NCI-H82 (cell line): ENCODE measurements around the gene LAMA1.

Experiments used
- DNase-seq: peaks from one replicate; lab custom pipeline; 2025; lab: John Stamatoyannopoulos, UW

LAMA1 gene

GRCh38 chr18:6983366-6983765, 134.2 kb downstream of the LAMA1 start:
- DNase-seq = no peak

GRCh38 chr18:6982398-6982797, 135.2 kb downstream of the LAMA1 start:
- no peak for DNase-seq

GRCh38 chr18:6980363-6980762, 137.2 kb downstream of the LAMA1 start:
- no peak for DNase-seq

GRCh38 chr18:6979954-6980353, 137.6 kb downstream of the LAMA1 start:
- DNase-seq = no peak

- no peak for DNase-seq
Measured at GRCh38 chr18:6976935-6977334, 140.7 kb downstream of the LAMA1 start.

- no peak for DNase-seq
Measured at GRCh38 chr18:6975084-6975483, 142.5 kb downstream of the LAMA1 start.

GRCh38 chr18:6971823-6972478, 145.6 kb downstream of the LAMA1 start:
- DNase-seq = no peak

GRCh38 chr18:6963452-6964097, 154.0 kb downstream of the LAMA1 start:
- no peak for DNase-seq

GRCh38 chr18:6962571-6963451, 154.8 kb downstream of the LAMA1 start:
- no peak for DNase-seq

- no peak for DNase-seq
Measured at GRCh38 chr18:6961331-6961730, 156.3 kb downstream of the LAMA1 start.

- DNase-seq = no peak
Measured at GRCh38 chr18:6960656-6961055, 156.9 kb downstream of the LAMA1 start.

GRCh38 chr18:6960124-6960523, 157.5 kb downstream of the LAMA1 start:
- DNase-seq = no peak

GRCh38 chr18:6959110-6959509, 158.5 kb downstream of the LAMA1 start:
- no peak for DNase-seq

GRCh38 chr18:6956999-6957398, 160.6 kb downstream of the LAMA1 start:
- DNase-seq = no peak

GRCh38 chr18:6956495-6956894, 161.1 kb downstream of the LAMA1 start:
- DNase-seq = no peak

GRCh38 chr18:6955304-6955703, 162.3 kb downstream of the LAMA1 start:
- no peak for DNase-seq

GRCh38 chr18:6954501-6954900, 163.1 kb downstream of the LAMA1 start:
- DNase-seq = no peak

- no peak for DNase-seq
Measured at GRCh38 chr18:6951336-6952090, 166.1 kb downstream of the LAMA1 start.

- peak; percentile 29 for DNase-seq
Measured at GRCh38 chr18:6950641-6951040, 167.0 kb downstream of the LAMA1 start.

- DNase-seq = peak; percentile 71
Measured at GRCh38 chr18:6949800-6950586, 167.6 kb downstream of the LAMA1 start.

- no peak for DNase-seq
Measured at GRCh38 chr18:6948281-6949055, 169.1 kb downstream of the LAMA1 start.
